Right atrium auricular region (tissue), 2 donors: ENCODE results near the gene LOXL1. TPM values are rescaled to one million over a fixed set of nuclear protein-coding genes. Genes with fewer than 3 reads are reported as not detected.

ENCODE experiments used
- DNase-seq: peaks from one replicate; pipeline ENCODE4 v3.0.0-alpha.2; 2019; ENCODE audit warnings: low spot score
- H3K27ac ChIP-seq, 2 donors: fragments of 200-600 bp; sonication (generic); 1 replicate in 1 of 2; 2 replicates in 1 of 2; pipeline ENCODE4 v1.5.1; 2016 to 2019
- H3K27me3 ChIP-seq, 2 donors: fragments of 200-600 bp; sonication (generic); one replicate each; pipeline versions ENCODE4 v1.5.1 to v1.6.0; 2017 to 2019
- H3K36me3 ChIP-seq: fragments of 200-600 bp; sonication (generic); one replicate; pipeline ENCODE4 v1.5.1; 2016
- H3K4me1 ChIP-seq, 2 donors: fragments of 200-600 bp; sonication (generic); one replicate each; pipeline versions ENCODE4 v1.5.1 to v1.6.0; 2017 to 2019
- H3K4me3 ChIP-seq, 2 donors: fragments of 200-600 bp; sonication (generic); 1 replicate in 1 of 2; 2 replicates in 1 of 2; pipeline ENCODE4 v1.5.1; 2017 to 2019; ENCODE audit warnings: mild to moderate bottlenecking in 1 of 2, moderate library complexity in 1 of 2
- H3K9me3 ChIP-seq, 2 donors: fragments of 200-600 bp; sonication (generic); one replicate each; pipeline ENCODE4 v1.5.1; 2019
- total RNA-seq, 2 donors: library from RNA; depleted of rRNA; stranded (reverse); fragments of >200 nt; gene quantifications; one replicate each; pipeline ENCODE4 v1.1.0, GENCODE V29; 2016
- TF ChIP-seq, protein P1 (sequence below), 2 donors: fragments of 200-600 bp; sonication (generic); IDR thresholded peaks; one replicate each; pipeline ENCODE4 v1.5.1; 2019; ENCODE audit warnings: antibody characterized with exemption in 2 of 2

LOXL1 gene
- total RNA-seq, 2 donors from 2014 or later, result 22.2 to 59.0 TPM

DNA sequence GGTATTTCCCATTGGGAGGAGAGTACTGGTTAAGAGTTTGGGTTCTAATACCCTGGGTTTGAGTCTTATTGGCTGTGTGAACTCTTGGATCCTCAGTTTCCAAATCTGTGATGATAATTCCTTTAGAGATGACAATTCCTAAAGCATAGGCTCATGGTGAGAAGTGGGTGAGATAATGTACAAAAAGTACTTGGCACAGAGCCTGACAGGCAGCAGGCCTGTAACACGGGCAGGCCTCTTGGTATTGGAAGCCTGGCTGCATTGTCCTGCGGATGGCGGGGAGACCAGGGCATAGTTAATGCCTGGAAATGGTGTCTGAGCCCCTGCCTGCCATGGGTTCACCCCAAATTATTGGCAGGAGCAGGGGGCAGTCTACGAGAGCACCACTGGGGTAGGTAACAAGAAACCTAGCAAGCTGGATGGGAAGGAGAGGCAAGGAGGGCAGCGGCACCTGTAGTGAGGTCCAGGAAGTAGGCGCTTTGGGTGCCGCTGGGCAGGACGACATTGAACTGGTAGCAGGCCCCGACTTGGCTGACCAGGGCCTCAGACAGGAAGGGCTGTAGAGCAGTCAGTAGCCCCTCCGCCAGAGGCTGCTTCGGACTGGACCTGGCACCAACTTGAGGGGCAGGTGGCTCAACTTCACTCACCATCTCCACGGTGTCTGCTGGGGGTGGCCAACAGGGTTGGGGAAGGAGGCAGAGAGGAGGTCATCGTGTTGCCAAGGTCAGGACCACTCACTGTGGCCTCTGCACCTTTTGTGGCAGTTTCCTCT lies 58.1 kb downstream of the LOXL1 start:
- H3K36me3 ChIP-seq, result peaks cover 7% of the 10 kb centered on the region
- TF ChIP-seq, protein P1, sequence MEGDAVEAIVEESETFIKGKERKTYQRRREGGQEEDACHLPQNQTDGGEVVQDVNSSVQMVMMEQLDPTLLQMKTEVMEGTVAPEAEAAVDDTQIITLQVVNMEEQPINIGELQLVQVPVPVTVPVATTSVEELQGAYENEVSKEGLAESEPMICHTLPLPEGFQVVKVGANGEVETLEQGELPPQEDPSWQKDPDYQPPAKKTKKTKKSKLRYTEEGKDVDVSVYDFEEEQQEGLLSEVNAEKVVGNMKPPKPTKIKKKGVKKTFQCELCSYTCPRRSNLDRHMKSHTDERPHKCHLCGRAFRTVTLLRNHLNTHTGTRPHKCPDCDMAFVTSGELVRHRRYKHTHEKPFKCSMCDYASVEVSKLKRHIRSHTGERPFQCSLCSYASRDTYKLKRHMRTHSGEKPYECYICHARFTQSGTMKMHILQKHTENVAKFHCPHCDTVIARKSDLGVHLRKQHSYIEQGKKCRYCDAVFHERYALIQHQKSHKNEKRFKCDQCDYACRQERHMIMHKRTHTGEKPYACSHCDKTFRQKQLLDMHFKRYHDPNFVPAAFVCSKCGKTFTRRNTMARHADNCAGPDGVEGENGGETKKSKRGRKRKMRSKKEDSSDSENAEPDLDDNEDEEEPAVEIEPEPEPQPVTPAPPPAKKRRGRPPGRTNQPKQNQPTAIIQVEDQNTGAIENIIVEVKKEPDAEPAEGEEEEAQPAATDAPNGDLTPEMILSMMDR (IDR thresholded peaks at IDR 0.05), result no peak
- no peaks in the 10 kb centered on the region for H3K27me3 ChIP-seq
- peak overlapping the region; percentile 92 to 95 for H3K27ac ChIP-seq
- no peak overlapping the region for H3K4me3 ChIP-seq
- no peaks in the 10 kb centered on the region for H3K9me3 ChIP-seq
- no peak for DNase-seq
- peaks cover 0 to 84% of the 10 kb centered on the region in 2 donors for H3K4me1 ChIP-seq

DNA sequence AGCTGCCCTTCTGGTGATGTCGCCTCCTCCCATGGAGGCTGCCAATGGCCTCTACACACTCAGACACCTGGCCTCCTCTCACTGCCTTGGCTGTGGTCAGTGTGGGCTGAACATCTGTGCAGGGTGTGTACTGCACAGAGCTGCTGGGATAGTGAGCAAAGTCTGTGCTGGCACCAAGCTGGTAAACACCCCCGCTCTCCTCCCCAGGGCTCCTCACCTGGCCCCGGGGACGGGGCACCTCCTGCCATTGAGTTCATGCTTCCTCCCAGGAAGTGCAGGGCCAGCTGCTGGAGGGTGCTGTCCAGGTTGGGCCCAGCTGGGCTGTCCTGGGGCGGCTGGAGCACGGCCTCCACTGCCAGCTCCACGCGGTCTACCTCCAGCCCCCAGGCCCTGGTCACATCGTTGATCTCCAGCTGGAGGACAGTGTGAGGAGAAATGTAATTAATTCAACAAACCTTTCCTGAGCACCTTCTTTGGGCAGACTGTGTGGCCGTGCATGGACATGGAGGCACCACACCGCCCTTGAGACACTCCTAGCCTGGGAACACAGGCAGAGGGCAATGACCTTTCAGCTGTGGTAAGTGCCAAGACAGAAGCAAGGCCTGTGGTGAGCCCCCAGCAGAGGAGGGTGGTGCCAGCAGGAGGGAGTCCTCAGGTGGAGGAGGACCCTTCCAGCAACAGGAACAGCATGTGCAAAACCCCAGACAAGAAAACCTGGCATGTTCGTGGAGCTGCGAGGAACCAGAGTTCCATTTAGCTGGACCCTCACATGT lies 59.0 kb downstream of the LOXL1 start:
- TF ChIP-seq, protein P1 (IDR thresholded peaks at IDR 0.05), result no peak

DNA sequence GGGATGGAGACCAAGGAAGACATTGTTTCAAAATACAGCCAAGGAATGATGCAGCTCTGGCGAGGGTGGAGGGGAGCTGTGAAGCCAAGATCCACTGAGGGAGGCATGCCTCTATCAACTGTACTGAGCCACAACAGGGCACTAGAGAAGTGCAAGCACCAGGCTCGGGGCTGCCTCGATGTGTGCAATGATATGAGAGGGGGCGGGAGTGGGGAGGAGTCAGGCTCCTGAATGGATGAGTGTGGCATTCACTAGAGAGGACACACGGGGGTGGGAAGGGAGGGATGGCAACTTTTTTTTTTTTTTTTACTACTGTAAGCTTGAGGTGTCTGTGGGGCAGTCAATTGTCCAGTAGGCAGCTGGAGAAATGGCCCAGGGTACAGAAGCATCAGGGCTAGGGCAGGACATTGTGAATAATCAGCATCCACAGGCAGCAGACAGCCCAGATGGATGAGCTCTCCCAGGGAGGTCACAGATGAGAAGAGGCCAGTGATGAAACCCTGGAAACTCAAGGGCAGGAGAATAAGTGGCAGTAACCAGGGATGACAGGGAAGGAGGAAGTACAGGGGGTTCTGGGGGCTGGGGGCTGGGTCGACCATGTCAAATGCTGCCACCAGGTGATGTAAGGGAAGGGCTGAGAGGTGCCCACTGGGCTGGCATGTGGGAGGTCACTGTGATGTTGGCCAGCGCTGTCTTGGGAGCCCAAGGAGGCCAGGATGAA lies 60.0 kb downstream of the LOXL1 start:
- Histone ChIP-seq H3K4me3 (no peak overlapping the region), H3K27ac (peak overlapping the region; percentile 92 to 95), H3K36me3 (peaks cover 7% of the 10 kb centered on the region), H3K27me3 (no peaks in the 10 kb centered on the region), H3K9me3 (no peaks in the 10 kb centered on the region), H3K4me1 (peaks cover 0 to 100% of the 10 kb centered on the region in 2 donors)
- TF ChIP-seq, protein P1 (IDR thresholded peaks at IDR 0.05), result no peak
- no peak for DNase-seq

More for the DNA sequence above, 59.0 kb downstream of the LOXL1 start:
- no peak for DNase-seq
- Histone ChIP-seq H3K4me1 (peaks cover 0 to 93% of the 10 kb centered on the region in 2 donors), H3K27me3 (no peaks in the 10 kb centered on the region), H3K9me3 (no peaks in the 10 kb centered on the region), H3K27ac (peak overlapping the region; percentile 92 to 95), H3K36me3 (peaks cover 7% of the 10 kb centered on the region), H3K4me3 (no peak overlapping the region)

DNA sequence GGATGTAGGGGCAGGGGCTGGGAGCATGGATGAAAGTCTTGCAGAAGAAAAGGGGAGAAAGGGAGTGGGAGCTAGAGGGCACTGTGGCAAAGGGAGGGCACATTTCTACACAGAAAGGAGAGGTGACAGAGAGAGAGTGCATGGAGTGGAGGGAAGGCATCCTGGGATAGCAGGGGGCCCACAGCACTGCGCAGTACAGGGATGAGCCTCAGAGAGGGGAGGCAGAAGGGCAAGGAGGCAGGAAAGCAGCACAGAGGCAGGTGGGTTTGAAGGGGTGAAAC lies 60.5 kb downstream of the LOXL1 start:
- TF ChIP-seq, protein P1 (IDR thresholded peaks at IDR 0.05), result no peak
- Histone ChIP-seq H3K4me1 (peaks cover 0 to 100% of the 10 kb centered on the region in 2 donors), H3K4me3 (no peak overlapping the region), H3K9me3 (no peaks in the 10 kb centered on the region), H3K27me3 (no peaks in the 10 kb centered on the region), H3K27ac (peak overlapping the region; percentile 86 to 95), H3K36me3 (peaks cover 7% of the 10 kb centered on the region)
- DNase-seq, result no peak

DNA sequence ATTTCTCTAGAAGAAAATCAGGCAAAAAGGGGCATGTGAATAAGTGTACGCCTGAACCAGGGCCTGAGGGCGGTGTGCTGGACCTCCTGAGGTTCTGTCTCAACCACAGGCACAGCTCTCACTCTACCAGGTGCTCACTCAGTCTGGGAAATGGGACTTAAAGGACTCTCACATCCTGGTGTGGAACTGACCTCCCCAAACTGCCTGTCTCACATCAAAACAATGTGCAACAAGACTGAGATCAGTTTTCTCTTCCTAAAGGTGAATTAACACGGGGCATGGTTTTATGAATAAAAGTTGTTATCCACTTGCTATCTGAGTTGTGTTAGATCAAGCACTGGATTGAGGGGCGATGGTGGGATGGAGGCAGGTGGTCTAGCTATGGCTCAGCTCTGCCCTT lies 61.0 kb downstream of the LOXL1 start:
- Histone ChIP-seq H3K9me3 (no peaks in the 10 kb centered on the region), H3K4me1 (peaks cover 0 to 96% of the 10 kb centered on the region in 2 donors), H3K27me3 (no peaks in the 10 kb centered on the region), H3K27ac (peak overlapping the region; percentile 86 to 95), H3K36me3 (peaks cover 7% of the 10 kb centered on the region), H3K4me3 (no peak overlapping the region)
- no peak for DNase-seq
- TF ChIP-seq, protein P1 (IDR thresholded peaks at IDR 0.05), result no peak
